GM12801 (cell line): Measurements from ENCODE around the gene MYO16.

Experiments
- TF ChIP-seq, protein P1 (sequence below): IDR thresholded peaks from one replicate; pipeline ENCODE4 v1.5.1; 2011; ENCODE audit warnings: control low read depth; ENCODE audit not compliant: insufficient read length; ENCODE audit errors: extremely low read depth

The MYO16 gene

DNA sequence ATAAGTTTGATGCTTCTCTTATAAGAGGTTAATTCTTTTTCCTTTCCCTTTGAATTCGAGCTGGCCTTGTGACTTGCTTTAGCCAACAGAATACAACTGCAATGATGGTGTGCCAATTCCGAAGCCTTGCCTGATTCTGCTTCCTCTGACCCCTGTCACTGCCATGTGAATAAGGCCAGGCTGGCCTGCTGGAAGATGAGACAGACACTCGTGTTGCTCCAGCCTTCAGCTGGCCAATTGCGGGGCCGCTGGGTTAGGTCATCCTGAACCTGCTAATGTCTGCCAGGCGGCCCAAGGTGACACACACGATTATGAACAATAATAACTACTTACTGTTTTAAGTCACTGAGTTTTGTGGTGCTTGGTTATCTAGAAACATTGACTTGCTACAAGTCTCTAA, 352.0 kb downstream of the MYO16 start:
- TF ChIP-seq, protein P1, sequence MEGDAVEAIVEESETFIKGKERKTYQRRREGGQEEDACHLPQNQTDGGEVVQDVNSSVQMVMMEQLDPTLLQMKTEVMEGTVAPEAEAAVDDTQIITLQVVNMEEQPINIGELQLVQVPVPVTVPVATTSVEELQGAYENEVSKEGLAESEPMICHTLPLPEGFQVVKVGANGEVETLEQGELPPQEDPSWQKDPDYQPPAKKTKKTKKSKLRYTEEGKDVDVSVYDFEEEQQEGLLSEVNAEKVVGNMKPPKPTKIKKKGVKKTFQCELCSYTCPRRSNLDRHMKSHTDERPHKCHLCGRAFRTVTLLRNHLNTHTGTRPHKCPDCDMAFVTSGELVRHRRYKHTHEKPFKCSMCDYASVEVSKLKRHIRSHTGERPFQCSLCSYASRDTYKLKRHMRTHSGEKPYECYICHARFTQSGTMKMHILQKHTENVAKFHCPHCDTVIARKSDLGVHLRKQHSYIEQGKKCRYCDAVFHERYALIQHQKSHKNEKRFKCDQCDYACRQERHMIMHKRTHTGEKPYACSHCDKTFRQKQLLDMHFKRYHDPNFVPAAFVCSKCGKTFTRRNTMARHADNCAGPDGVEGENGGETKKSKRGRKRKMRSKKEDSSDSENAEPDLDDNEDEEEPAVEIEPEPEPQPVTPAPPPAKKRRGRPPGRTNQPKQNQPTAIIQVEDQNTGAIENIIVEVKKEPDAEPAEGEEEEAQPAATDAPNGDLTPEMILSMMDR = no peak

DNA sequence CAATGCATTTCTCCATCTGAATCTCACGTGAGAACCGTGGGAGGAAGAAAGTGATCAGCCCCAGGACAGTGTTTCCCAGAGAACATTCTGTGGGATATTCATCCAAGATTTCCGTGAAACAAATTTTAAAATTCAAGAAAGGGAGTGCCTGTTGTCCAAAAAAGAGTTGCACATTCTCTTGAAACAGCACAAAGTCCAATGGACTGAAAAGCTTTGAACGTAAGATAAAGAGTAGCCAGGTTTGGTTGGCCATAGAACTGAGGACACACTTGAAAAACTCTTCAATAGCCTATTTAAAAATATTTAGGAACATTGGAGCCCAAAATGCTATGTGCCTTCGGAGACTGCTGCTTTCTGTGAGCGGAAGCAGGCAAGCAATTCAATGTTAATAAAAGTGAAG, 353.9 kb downstream of the MYO16 start:
- TF ChIP-seq, protein P1 = no peak

DNA sequence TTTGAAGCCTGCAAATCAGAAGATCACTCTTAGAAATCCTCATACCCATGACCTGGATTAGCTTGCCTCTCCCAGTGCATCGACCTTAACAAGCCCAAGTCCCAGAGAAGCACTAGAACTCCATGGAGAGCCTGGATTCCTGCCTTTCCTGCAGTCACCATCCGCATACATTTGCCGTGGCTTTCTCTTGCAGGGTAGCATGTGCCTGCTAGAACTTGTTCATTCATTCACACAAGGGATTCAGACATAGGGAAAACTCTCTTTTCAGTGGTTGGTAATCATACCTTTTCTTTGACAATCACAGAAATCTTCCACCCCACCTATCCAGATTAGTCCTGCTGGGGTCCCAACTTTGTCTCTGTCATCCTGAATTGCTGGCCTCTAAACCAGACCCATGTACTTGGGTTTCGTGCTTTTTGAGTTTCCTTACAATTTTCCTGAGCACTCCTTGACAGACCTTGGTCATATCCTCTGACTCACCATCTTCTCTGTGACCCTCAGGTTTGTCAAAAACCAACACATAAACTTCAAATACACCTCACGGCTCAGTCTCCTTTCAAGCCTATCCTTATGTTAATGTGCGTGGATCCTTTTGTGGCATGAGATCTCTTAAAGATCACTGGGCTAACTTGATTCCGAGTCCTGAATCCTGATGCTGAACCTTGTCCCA, 355.0 kb downstream of the MYO16 start:
- TF ChIP-seq, protein P1 = no peak

DNA sequence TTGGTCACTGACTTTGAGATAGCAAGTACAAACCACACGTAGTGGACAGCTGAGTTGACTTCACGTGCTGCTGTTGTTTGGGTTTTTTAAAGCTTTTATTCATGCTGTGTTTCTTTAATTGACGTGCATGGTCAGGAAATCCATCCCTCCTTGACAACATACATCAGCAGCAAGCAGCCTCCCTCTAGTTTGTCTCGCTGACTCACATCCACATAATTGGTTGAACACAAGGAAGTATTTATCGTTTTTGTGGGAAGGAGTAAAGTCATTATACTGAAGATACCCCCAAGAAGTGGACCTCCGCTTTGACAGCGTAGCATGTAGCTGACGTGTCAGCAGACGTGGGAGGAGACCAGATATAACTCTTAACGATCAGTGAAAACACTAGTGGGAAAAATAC, 355.8 kb downstream of the MYO16 start:
- TF ChIP-seq, protein P1 = no peak

DNA sequence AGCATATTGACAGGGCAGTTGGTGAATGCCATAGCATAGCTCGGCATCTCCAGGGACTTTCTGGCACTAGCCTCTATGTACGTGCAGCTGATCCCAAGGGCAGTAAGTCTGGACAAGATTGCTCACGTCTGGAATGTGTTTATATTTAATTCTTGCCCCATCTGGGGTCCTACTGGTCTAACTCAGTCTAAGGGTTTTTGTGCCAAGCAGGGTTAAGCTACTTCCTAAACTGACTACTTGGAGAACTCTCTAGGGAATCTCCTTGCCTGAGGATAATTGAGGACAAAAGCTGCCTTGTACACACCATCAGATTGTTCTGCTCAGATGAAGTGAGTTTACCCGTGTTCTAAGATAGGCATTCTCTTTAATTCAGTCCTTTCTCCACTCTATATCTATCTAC, 358.1 kb downstream of the MYO16 start:
- TF ChIP-seq, protein P1 = no peak

DNA sequence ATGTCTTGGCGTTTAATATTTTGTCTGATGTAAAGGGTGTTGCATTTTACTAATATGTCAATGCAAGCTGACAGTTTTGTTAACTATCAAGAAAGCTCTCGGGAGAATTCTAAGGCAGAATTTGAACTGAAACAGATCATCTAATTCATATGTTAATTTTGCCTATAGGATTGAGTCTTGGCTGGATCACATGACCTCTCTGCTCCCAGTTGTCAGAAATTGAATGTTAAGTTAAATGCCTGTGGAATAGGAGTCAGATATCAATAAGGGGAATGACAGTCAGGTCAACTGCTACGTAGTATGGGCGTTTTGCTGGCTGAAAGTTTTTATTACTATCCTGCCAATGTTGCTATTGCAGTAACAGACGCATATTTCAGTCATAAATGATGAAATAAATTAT, 358.5 kb downstream of the MYO16 start:
- TF ChIP-seq, protein P1 = no peak

DNA sequence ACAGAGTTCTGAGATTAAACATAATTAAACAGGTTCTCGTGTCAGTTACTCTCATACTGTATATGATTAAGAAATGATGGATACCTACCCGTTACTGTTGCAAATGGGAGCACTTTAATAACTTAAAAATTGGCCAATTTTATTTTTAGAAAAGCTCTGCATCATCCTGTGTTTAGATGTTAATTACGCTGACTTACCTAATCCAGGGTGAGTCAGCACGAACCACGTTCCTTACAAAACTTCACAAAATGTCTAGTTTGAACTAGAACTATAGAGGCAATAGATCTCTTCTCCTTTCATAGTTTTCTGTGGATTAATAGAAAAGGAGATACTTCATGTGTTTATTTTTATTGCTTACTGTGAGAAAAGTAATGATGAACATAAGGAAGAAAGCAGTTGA, 363.9 kb downstream of the MYO16 start:
- TF ChIP-seq, protein P1 = no peak
